ENCODE data around the gene ZNF43.

DNA sequence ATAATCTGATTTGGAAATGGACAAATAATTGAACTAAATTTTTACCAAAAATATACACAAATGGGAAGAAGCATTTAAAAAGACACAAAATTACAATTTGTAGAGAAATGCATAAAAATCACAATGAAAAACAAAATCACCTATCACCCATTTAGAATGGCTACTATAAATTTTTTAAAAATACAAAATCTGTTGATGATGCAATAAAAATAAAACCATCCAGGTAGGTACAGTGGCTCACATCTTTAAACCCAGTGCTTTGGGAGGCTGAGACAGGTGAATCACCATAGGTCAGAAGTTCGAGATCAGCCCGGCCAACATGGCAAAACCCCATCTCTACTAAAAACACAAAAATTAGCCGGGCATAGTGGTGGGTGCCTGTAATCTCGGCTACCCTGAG, 23.5 kb downstream of the ZNF43 start:
- no peak for TF ChIP-seq POLR2AphosphoS5 (IDR thresholded peaks at IDR 0.05; ENCODE audit: low read depth, low read length)
- TF ChIP-seq TAF1 (IDR thresholded peaks at IDR 0.05; ENCODE audit: borderline replicate concordance, low read depth, low read length): no peak
- no peak for TF ChIP-seq POLR2A (IDR thresholded peaks at IDR 0.05; ENCODE audit: low read depth, low read length)
